Astrocyte (in vitro differentiated cells and primary cell): ENCODE results near the gene PCDHGA7.

Experiments used
- CTCF ChIP-seq: IDR thresholded peaks from 2 replicates; pipeline ENCODE4 v1.5.1; 2011; ENCODE audit warnings: low read depth, mild to moderate bottlenecking, inconsistent platforms, low read length, moderate library complexity; ENCODE audit not compliant: insufficient read depth
- EZH2 ChIP-seq: IDR thresholded peaks from 2 replicates; pipeline ENCODE4 v1.6.1; 2012; ENCODE audit warnings: mild to moderate bottlenecking, low read length, inconsistent platforms; ENCODE audit not compliant: insufficient read depth

- TF ChIP-seq CTCF (peak; percentile 41), EZH2 (no peak)
Observed at GRCh38 chr5:141338538-141339306, 43.8 kb upstream of the PCDHGA7 start, which contains the start of gene PCDHGA2.
